ENCODE data around the gene TENM4.

The TENM4 gene

DNA sequence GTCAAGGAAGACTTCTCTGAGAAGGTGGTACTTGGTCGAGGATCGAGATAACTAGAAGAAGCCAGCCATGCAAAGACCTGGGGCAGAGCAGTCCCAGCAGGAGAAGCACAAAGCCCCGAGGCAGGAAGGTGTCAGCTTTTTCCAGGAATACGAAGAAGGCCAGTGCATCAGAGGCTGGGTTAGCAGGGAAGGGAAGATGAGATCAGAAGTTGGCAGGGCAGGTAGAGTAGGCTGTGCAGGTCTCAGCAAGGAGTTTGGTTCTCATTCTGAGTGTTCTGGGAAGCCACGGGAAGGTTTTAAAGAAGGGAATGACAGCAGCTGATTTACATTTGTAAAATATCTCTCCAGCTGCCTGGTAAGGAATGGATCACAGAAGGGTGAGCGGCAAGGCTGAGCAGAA lies 111.3 kb downstream of the TENM4 start (continued):
- TF ChIP-seq PRDM10 (tag by site-specific recombination; IDR thresholded peaks at IDR 0.05) = no peak
- TF ChIP-seq, protein P1, sequence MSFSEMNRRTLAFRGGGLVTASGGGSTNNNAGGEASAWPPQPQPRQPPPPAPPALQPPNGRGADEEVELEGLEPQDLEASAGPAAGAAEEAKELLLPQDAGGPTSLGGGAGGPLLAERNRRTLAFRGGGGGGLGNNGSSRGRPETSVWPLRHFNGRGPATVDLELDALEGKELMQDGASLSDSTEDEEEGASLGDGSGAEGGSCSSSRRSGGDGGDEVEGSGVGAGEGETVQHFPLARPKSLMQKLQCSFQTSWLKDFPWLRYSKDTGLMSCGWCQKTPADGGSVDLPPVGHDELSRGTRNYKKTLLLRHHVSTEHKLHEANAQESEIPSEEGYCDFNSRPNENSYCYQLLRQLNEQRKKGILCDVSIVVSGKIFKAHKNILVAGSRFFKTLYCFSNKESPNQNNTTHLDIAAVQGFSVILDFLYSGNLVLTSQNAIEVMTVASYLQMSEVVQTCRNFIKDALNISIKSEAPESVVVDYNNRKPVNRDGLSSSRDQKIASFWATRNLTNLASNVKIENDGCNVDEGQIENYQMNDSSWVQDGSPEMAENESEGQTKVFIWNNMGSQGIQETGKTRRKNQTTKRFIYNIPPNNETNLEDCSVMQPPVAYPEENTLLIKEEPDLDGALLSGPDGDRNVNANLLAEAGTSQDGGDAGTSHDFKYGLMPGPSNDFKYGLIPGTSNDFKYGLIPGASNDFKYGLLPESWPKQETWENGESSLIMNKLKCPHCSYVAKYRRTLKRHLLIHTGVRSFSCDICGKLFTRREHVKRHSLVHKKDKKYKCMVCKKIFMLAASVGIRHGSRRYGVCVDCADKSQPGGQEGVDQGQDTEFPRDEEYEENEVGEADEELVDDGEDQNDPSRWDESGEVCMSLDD (tag by site-specific recombination; IDR thresholded peaks at IDR 0.05) = no peak
- no peak for TF ChIP-seq ZNF518A (tag by site-specific recombination; conservative IDR thresholded peaks at IDR 0.05; ENCODE audit: low read depth)
- no peak for TF ChIP-seq ZNF133 (tag by site-specific recombination; IDR thresholded peaks at IDR 0.05)

- H3K9me3 ChIP-seq (ENCODE audit: control insufficient read depth, insufficient read depth, low read depth, low read length) = no peaks in the 10 kb centered on the region
- ChIA-PET POLR2A (no interaction called here), CTCF (no interaction called here)
- H3K4me3 ChIP-seq (ENCODE audit: low read depth, low read length) = no peak overlapping the region
- H3K4me1 ChIP-seq (ENCODE audit: control insufficient read depth, insufficient read depth, low read length) = no peaks in the 10 kb centered on the region
- no peak overlapping the region for H3K27ac ChIP-seq (ENCODE audit: extremely low read depth, low read depth, low read length)
- no peaks in the 10 kb centered on the region for H3K36me3 ChIP-seq (ENCODE audit: control insufficient read depth in 2 of 2, insufficient read depth in 1 of 2, low read length in 2 of 2)
- TF ChIP-seq ZNF274 (IDR thresholded peaks at IDR 0.05; ENCODE audit: low read length) (no peak), ZNF274 (tag by site-specific recombination; IDR thresholded peaks at IDR 0.05; ENCODE audit: borderline replicate concordance) (no peak), ZNF544 (tag by site-specific recombination; IDR thresholded peaks at IDR 0.05) (no peak)
- TF ChIP-seq, protein P2, sequence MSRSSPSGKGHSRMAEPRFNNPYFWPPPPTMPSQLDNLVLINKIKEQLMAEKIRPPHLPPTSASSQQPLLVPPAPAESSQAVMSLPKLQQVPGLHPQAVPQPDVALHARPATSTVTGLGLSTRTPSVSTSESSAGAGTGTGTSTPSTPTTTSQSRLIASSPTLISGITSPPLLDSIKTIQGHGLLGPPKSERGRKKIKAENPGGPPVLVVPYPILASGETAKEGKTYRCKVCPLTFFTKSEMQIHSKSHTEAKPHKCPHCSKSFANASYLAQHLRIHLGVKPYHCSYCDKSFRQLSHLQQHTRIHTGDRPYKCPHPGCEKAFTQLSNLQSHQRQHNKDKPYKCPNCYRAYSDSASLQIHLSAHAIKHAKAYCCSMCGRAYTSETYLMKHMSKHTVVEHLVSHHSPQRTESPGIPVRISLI (tag by site-specific recombination; IDR thresholded peaks at IDR 0.05) = no peak
Observed at GRCh38 chr11:79328402-79328801, 112.4 kb downstream of the TENM4 start.

GRCh38 chr11:79325851-79326250 lies 115.0 kb downstream of the TENM4 start:
- POLR2A ChIA-PET = no interaction called here
- Histone ChIP-seq H3K9me3 (ENCODE audit: control insufficient read depth, insufficient read depth, low read depth, low read length) (no peaks in the 10 kb centered on the region), H3K27ac (ENCODE audit: extremely low read depth, low read depth, low read length) (no peak overlapping the region), H3K4me1 (ENCODE audit: control insufficient read depth, insufficient read depth, low read length) (no peaks in the 10 kb centered on the region), H3K36me3 (ENCODE audit: control insufficient read depth in 2 of 2, insufficient read depth in 1 of 2, low read length in 2 of 2) (no peaks in the 10 kb centered on the region), H3K4me3 (ENCODE audit: low read depth, low read length) (no peak overlapping the region)
- TF ChIP-seq ZNF837 (tag by site-specific recombination; IDR thresholded peaks at IDR 0.05) (no peak), ZNF311 (tag by site-specific recombination; IDR thresholded peaks at IDR 0.05; ENCODE audit: borderline replicate concordance) (no peak), SETDB1 (IDR thresholded peaks at IDR 0.05; ENCODE audit: insufficient read length, low read length) (no peak), ZNF585B (tag by site-specific recombination; IDR thresholded peaks at IDR 0.05) (no peak), ZNF621 (tag by site-specific recombination; IDR thresholded peaks at IDR 0.05) (no peak), YY1 (tag by site-specific recombination; IDR thresholded peaks at IDR 0.05) (no peak), ZNF157 (tag by site-specific recombination; IDR thresholded peaks at IDR 0.05) (no peak), ZNF24 (tag by site-specific recombination; IDR thresholded peaks at IDR 0.05) (no peak)
- TF ChIP-seq, protein P3, sequence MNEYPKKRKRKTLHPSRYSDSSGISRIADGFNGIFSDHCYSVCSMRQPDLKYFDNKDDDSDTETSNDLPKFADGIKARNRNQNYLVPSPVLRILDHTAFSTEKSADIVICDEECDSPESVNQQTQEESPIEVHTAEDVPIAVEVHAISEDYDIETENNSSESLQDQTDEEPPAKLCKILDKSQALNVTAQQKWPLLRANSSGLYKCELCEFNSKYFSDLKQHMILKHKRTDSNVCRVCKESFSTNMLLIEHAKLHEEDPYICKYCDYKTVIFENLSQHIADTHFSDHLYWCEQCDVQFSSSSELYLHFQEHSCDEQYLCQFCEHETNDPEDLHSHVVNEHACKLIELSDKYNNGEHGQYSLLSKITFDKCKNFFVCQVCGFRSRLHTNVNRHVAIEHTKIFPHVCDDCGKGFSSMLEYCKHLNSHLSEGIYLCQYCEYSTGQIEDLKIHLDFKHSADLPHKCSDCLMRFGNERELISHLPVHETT (tag by site-specific recombination; IDR thresholded peaks at IDR 0.05) = no peak
- CTCF ChIA-PET = no interaction called here
